Left renal cortex interstitium (tissue), 4 donors: Measurements from ENCODE around the gene IRX6. TPM values are rescaled to one million over a fixed set of nuclear protein-coding genes. Genes with fewer than 3 reads are reported as not detected.

Experiments used
- DNase-seq, 4 donors: peaks; one replicate each; pipeline ENCODE4 v3.0.0-alpha.2; 2013; ENCODE audit warnings: low read depth in 4 of 4, low spot score in 2 of 4, missing footprints in 1 of 4
- polyA plus RNA-seq, 4 donors: library from polyadenylated mRNA; unstranded; fragments of 120-200 nt; gene quantifications; one replicate each; pipeline ENCODE4 v1.2.1, GENCODE V29; 2013; ENCODE audit not compliant: insufficient read length in 4 of 4

IRX6 gene
- polyA plus RNA-seq, 4 donors: 4.7 to 7.0 (median 6.6) TPM

- DNase-seq: no peak
Measured at GRCh38 chr16:55359946-55360345, 35.9 kb downstream of the IRX6 start.

- DNase-seq: no peak
Measured at GRCh38 chr16:55364811-55365210, 40.8 kb downstream of the IRX6 start.

GRCh38 chr16:55367301-55367811, 43.4 kb downstream of the IRX6 start:
- DNase-seq: no peak

- DNase-seq: no peak
Measured at GRCh38 chr16:55367866-55368603, 44.0 kb downstream of the IRX6 start.

GRCh38 chr16:55369151-55369550, 45.1 kb downstream of the IRX6 start:
- DNase-seq: no peak

GRCh38 chr16:55370762-55371482, 46.9 kb downstream of the IRX6 start:
- DNase-seq: peak; percentile 28 to 51 (median 38)

GRCh38 chr16:55372792-55373488, 48.9 kb downstream of the IRX6 start:
- no peak for DNase-seq

GRCh38 chr16:55373489-55373832, 49.5 kb downstream of the IRX6 start:
- DNase-seq: no peak

GRCh38 chr16:55376045-55376444, 52.0 kb downstream of the IRX6 start:
- no peak for DNase-seq

GRCh38 chr16:55376567-55377167, 52.7 kb downstream of the IRX6 start:
- no peak for DNase-seq

- DNase-seq: no peak
Measured at GRCh38 chr16:55377840-55378239, 53.8 kb downstream of the IRX6 start.

GRCh38 chr16:55378616-55379015, 54.6 kb downstream of the IRX6 start:
- DNase-seq: no peak

- no peak for DNase-seq
Measured at GRCh38 chr16:55379371-55379770, 55.4 kb downstream of the IRX6 start.

- DNase-seq: no peak
Measured at GRCh38 chr16:55379876-55380390, 55.9 kb downstream of the IRX6 start.

Other genes with a start within 250 kb of the IRX6 start
- 100 to 1,000 TPM; 219 to 369 (median 312) TPM for gene MMP2, start 155.0 kb downstream of the IRX6 start, polyA plus RNA-seq
- 10 to 100 TPM in 2 of 4 donors, 1 to 10 TPM in 2; 8.3 to 10.1 (median 9.6) TPM for gene LPCAT2, start 184.9 kb downstream of the IRX6 start, polyA plus RNA-seq
- gene CAPNS2, start 242.5 kb downstream of the IRX6 start, polyA plus RNA-seq: under 1 TPM; 0.17 to 0.25 (median 0.19) TPM